DOHH2 (cell line): Measurements from ENCODE around the gene FASN.

Experiments
- CTCF ChIP-seq: fragments of 200-600 bp; sonication (generic); IDR thresholded peaks from one replicate; pipeline ENCODE4 v1.5.1; 2014; ENCODE audit warnings: antibody characterized with exemption, mild to moderate bottlenecking, low read depth, low read length; ENCODE audit not compliant: poor library complexity, severe bottlenecking
- EZH2phosphoT487 ChIP-seq: fragments of 200-600 bp; sonication (generic); IDR thresholded peaks from 2 replicates; pipeline ENCODE4 v1.6.1; 2017; ENCODE audit warnings: borderline replicate concordance, mild to moderate bottlenecking, antibody characterized with exemption, low read length, moderate library complexity, mixed read lengths

GRCh38 chr17:82058230-82058854 lies 39.7 kb downstream of the FASN start:
- TF ChIP-seq CTCF (no peak), EZH2phosphoT487 (no peak)
